Ovary (tissue), 9 donors: ENCODE data around the gene PTPRN2. TPM values are rescaled to one million over a fixed set of nuclear protein-coding genes. Genes with fewer than 3 reads are reported as not detected.

ENCODE experiments used
- DNase-seq, 5 donors: peaks; one replicate each; pipeline ENCODE4 v3.0.0-alpha.2; 2019 to 2020
- H3K27ac ChIP-seq, 2 donors: fragments of 200-600 bp; one replicate each; pipeline versions ENCODE4 v1.5.1 to v1.8.0; 2019 to 2022
- H3K27me3 ChIP-seq: fragments of 200-600 bp; one replicate; pipeline ENCODE4 v1.8.0; 2022
- H3K36me3 ChIP-seq: fragments of 200-600 bp; sonication (generic); one replicate; pipeline ENCODE4 v1.5.1; 2019
- H3K4me1 ChIP-seq: one replicate; pipeline ENCODE4 v1.8.1; 2013; ENCODE audit warnings: mild to moderate bottlenecking, moderate library complexity; ENCODE audit not compliant: insufficient read depth
- H3K4me3 ChIP-seq: fragments of 200-600 bp; sonication (generic); one replicate; pipeline ENCODE4 v1.5.1; 2017
- H3K9me3 ChIP-seq, 2 donors: fragments of 200-600 bp in 1 of 2; sonication (generic) in 1 of 2; one replicate each; pipeline versions ENCODE4 v1.5.1 to v1.8.1; 2013 to 2019; ENCODE audit warnings: mild to moderate bottlenecking in 1 of 2, moderate library complexity in 1 of 2
- CTCF ChIP-seq, 3 donors: fragments of 450-650 bp in 2 of 3; fragments of 200-600 bp in 1 of 3; IDR thresholded peaks; one replicate each; pipeline versions ENCODE4 v1.5.1 to v1.8.0; 2016 to 2022; ENCODE audit warnings: antibody characterized with exemption in 3 of 3, mild to moderate bottlenecking in 1 of 3
- EP300 ChIP-seq: sonication (generic); formaldehyde crosslinking; IDR thresholded peaks from one replicate; pipeline ENCODE4 v1.6.1; 2017; ENCODE audit warnings: antibody characterized with exemption
- POLR2A ChIP-seq: fragments of 450-650 bp; IDR thresholded peaks from one replicate; pipeline ENCODE4 v1.6.1; 2017; ENCODE audit warnings: antibody characterized with exemption, mild to moderate bottlenecking, moderate library complexity
- WGBS, 3 donors: extraction: QIAGEN DNeasy Blood & Tissue Kit in 1 of 3; methylation state at CpG; one replicate each; pipeline versions ENCODE4 v1.1.5 to v1.1.7; 2013 to 2017; 5-methylcytosine and 5-hydroxymethylcytosine counted together
- intact Hi-C, 4 donors: fragments of 100-400 bp; cut with DNase I; formaldehyde crosslinking; loops; one replicate each; pipeline versions ENCODE4 v1.11.0 to v1.15.1; 2022 to 2023
- polyA plus RNA-seq, 2 donors: library from polyadenylated mRNA; stranded (reverse); fragments of 200-250 nt in 1 of 2; fragments of 350-450 nt in 1 of 2; fragmentation: Illumina TruSeq in 1 of 2; extraction: RNeasy Lipid Tissue Mini Kit (QIAGEN cat#74804) in 1 of 2; gene quantifications; one replicate each; pipeline ENCODE4 v1.2.3, GENCODE V29; 2013 to 2014
- total RNA-seq, 7 donors: library from RNA; depleted of rRNA in 2 of 7; stranded (reverse); fragments of >200 nt in 2 of 7; fragmentation: NEBNext Ultra II Directional in 3 of 7; extraction: Animal tissue kit (Norgen Biotek cat#: 25700) in 3 of 7; gene quantifications; one replicate each; pipeline versions ENCODE4 v1.1.0 to v1.2.4, GENCODE V29; 2016 to 2023
- donor health status: DM: no; HTN: no; CAD: no; lungs with moderate emphysema.
- donor health status: DM: no; HTN: no; CAD: no.
- donor health status: Bipolar disorder and iron deficiency.
- donor health status: DM: yes; HTN: yes; CAD: no.
- donor health status: DM: no; HTN: no; CAD: no.
- donor health status: DM: yes; HTN: yes; CAD: no.

Gene PTPRN2
- total and polyA plus RNA-seq, 9 donors, result 3.5 to 11.1 (median 5.9) TPM

- H3K36me3 ChIP-seq, result no peaks in the 10 kb centered on the region
- no peak overlapping the region for H3K4me3 ChIP-seq
- TF ChIP-seq CTCF (IDR thresholded peaks at IDR 0.05) (no peak), EP300 (no peak), POLR2A (no peak)
- intact Hi-C loops, result no loop called here
- no peak overlapping the region for H3K27ac ChIP-seq
- H3K9me3 ChIP-seq, result no peaks in the 10 kb centered on the region
- no peaks in the 10 kb centered on the region for H3K27me3 ChIP-seq
- no peaks in the 10 kb centered on the region for H3K4me1 ChIP-seq
- no peak for DNase-seq
- WGBS, 3 donors, result 88 to 95% (median 93%) methylated on average over 3 of the region's 3 CpGs
Observed at GRCh38 chr7:157605638-157606037, 982.0 kb downstream of the PTPRN2 start.

GRCh38 chr7:157604661-157605381, 982.8 kb downstream of the PTPRN2 start:
- DNase-seq, result no peak
- no peak overlapping the region for H3K27ac ChIP-seq
- H3K27me3 ChIP-seq, result no peaks in the 10 kb centered on the region
- no peak overlapping the region for H3K4me3 ChIP-seq
- 42 to 50% (median 49%) methylated on average over 20 to 21 of the region's 21 CpGs for WGBS, 3 donors
- intact Hi-C loops, result no loop called here
- no peaks in the 10 kb centered on the region for H3K4me1 ChIP-seq
- no peaks in the 10 kb centered on the region for H3K9me3 ChIP-seq
- no peak for TF ChIP-seq EP300
- TF ChIP-seq POLR2A, result no peak
- no peak for TF ChIP-seq CTCF (IDR thresholded peaks at IDR 0.05)
- no peaks in the 10 kb centered on the region for H3K36me3 ChIP-seq

GRCh38 chr7:157603716-157604115, 983.9 kb downstream of the PTPRN2 start:
- TF ChIP-seq CTCF (IDR thresholded peaks at IDR 0.05) (no peak), POLR2A (no peak)
- WGBS, 3 donors, result 89 to 94% (median 90%) methylated on average over 21 of the region's 21 CpGs
- intact Hi-C loops, result no loop called here
- no peaks in the 10 kb centered on the region for H3K9me3 ChIP-seq
- DNase-seq, result no peak
- H3K27ac ChIP-seq, result no peak overlapping the region
- no peaks in the 10 kb centered on the region for H3K4me1 ChIP-seq
- no peak overlapping the region for H3K4me3 ChIP-seq
- no peaks in the 10 kb centered on the region for H3K27me3 ChIP-seq
- H3K36me3 ChIP-seq, result no peaks in the 10 kb centered on the region

GRCh38 chr7:157603005-157603404, 984.6 kb downstream of the PTPRN2 start:
- H3K4me1 ChIP-seq, result no peaks in the 10 kb centered on the region
- intact Hi-C loops, result no loop called here
- TF ChIP-seq CTCF (IDR thresholded peaks at IDR 0.05) (no peak), POLR2A (no peak), EP300 (no peak)
- no peak for DNase-seq
- 90 to 92% (median 92%) methylated on average over 9 of the region's 9 CpGs for WGBS, 3 donors
- H3K36me3 ChIP-seq, result no peaks in the 10 kb centered on the region
- no peak overlapping the region for H3K4me3 ChIP-seq
- H3K27ac ChIP-seq, result no peak overlapping the region
- no peaks in the 10 kb centered on the region for H3K9me3 ChIP-seq
- H3K27me3 ChIP-seq, result no peaks in the 10 kb centered on the region
